Transverse colon (tissue), 4 donors: Measurements from ENCODE around the gene CTNNA1.

Experiments
- POLR2A ChIP-seq: fragments of 450-650 bp; IDR thresholded peaks from one replicate; pipeline ENCODE4 v1.6.1; 2016; ENCODE audit warnings: antibody characterized with exemption, mild to moderate bottlenecking, moderate library complexity
- POLR2AphosphoS5 ChIP-seq, 3 donors: sonication (generic); formaldehyde crosslinking; IDR thresholded peaks; one replicate each; pipeline ENCODE4 v1.6.1; 2016; ENCODE audit warnings: antibody characterized with exemption in 3 of 3
- TF ChIP-seq, protein P1 (sequence below), 5 experiments: fragments of 200-600 bp in 3 of 5; fragments of 450-650 bp in 2 of 5; sonication (generic) in 3 of 5; IDR thresholded peaks; 1 replicate in 2 of 5; 2 replicates in 3 of 5; pipeline ENCODE4 v1.5.1; 2016 to 2017; ENCODE audit warnings: antibody characterized with exemption in 5 of 5, inconsistent platforms in 3 of 5, mild to moderate bottlenecking in 2 of 5, moderate library complexity in 1 of 5

DNA sequence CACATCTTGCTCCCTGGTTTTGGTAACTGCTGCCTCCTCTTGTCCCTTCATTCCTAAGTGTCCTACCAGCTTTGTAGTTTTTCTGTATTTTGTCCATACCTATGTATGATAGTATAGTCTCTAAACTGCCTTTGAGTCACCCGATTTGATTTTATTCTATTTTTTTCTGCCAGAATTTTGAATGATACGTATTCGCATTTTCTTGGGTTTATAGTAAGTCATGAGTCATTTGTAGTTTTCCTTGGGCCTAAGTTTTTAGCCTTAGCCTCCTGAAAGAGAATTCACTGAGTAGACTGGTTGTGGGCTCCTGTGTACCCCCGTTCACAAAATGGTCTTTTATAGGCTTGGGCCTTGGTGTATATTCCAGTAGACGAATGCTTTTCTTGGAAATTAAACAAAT lies 62.3 kb downstream of the CTNNA1 start:
- TF ChIP-seq, protein P1, sequence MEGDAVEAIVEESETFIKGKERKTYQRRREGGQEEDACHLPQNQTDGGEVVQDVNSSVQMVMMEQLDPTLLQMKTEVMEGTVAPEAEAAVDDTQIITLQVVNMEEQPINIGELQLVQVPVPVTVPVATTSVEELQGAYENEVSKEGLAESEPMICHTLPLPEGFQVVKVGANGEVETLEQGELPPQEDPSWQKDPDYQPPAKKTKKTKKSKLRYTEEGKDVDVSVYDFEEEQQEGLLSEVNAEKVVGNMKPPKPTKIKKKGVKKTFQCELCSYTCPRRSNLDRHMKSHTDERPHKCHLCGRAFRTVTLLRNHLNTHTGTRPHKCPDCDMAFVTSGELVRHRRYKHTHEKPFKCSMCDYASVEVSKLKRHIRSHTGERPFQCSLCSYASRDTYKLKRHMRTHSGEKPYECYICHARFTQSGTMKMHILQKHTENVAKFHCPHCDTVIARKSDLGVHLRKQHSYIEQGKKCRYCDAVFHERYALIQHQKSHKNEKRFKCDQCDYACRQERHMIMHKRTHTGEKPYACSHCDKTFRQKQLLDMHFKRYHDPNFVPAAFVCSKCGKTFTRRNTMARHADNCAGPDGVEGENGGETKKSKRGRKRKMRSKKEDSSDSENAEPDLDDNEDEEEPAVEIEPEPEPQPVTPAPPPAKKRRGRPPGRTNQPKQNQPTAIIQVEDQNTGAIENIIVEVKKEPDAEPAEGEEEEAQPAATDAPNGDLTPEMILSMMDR (IDR thresholded peaks at IDR 0.05), result no peak
- no peak for TF ChIP-seq POLR2A
- TF ChIP-seq POLR2AphosphoS5 (IDR thresholded peaks at IDR 0.05), result no peak
